NCI-H128 (cell line): ENCODE measurements around the gene LHX3.

Experiments used
- DNase-seq: peaks from one replicate; lab custom pipeline; 2025; ENCODE audit not compliant: unreplicated experiment; lab: John Stamatoyannopoulos, UW

LHX3 gene

DNA sequence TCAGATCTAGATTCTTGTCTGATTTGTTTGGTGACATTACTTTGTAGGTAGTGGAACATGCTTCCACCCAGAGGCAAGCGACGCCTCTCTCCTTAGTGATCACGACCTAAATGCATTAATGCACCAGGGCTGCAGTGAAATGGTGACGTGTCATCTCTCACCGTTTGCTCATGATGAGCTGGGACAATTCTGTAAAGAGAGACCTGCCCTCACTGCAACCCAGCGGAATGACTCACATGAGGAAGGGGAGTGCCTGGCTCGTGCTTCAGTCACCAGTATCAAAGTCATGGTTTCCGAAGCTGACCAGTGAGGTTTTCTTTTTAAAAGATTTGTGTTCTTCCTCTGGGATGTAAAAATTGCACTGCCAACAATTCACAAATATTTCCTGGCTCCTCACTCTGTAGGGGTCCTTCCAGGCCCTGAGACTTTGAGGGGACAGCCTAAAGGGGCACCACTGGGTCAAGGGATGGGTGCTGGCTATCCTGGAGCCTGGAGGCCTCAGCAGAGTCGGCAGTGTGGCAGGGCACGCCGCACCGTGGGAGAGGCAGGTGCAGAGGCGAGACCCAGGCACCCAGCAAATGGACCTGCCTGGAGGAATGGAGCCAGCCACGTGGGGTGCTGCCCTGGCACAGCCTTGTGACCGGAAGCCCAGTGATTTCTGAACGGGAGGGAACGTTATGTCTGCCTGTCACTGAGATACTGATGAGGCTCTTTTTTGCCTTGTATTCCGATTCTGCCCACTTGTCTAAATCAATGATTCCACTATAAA lies 23.4 kb upstream of the LHX3 start:
- no peak for DNase-seq

DNA sequence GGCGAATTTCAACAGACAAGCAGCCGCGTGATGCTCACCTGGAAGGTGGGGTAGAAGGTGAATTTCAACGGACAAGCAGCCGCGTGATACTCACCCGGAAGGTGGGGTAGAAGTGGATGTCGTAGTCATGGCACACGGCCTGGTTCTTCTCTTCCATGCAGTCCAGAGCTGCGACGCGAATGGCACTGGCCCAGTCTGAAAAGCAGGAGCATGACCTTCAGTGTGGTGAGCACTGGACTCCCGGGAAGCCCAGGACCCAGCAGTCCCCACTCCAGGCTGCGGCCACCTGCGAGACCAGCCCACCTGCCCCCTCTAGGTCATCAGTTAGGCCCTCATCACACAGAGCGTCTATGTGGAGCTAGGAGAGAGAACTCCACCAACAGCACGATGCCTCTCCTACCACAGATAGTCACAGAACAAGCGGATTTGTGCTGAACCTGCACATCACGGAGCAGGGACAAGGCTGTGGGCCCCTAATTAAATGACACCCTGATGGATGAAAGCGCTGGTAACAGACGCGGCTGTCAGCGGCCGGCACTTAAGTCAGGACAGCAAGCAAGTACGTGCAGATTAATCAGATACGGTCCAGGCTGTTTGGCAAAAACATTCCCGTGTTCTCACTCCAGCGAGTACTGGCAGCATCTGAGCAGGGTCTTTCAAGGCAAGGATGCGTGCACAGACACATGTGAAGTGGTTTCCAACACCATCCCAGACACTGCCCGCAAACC lies 21.9 kb upstream of the LHX3 start:
- DNase-seq, result no peak

- DNase-seq, result no peak
Measured at GRCh38 chr9:136225748-136226679, 21.1 kb upstream of the LHX3 start.

DNA sequence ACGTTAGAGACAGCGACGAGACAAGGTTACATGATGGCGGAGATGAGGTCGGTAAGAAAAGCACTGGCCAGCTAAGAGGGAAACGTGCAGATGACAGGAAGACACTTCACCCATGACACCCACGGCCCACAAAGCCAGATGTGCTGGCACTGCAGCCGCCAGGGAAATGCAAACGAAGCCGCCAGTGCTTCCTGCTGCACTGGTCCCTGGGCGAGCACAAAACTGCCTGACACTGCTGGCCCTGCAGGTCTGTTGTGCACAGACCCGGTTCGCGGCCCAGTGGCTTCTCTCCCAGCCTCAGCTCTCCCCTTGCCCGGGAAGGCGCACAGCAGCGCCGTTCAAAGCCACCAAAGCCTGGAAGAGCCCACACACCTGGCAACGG lies 20.4 kb upstream of the LHX3 start:
- DNase-seq, result no peak

GRCh38 chr9:136223871-136224640 lies 19.1 kb upstream of the LHX3 start:
- no peak for DNase-seq

GRCh38 chr9:136222906-136223285 lies 18.0 kb upstream of the LHX3 start:
- DNase-seq, result no peak

GRCh38 chr9:136222166-136222905 lies 17.4 kb upstream of the LHX3 start:
- DNase-seq, result no peak

DNA sequence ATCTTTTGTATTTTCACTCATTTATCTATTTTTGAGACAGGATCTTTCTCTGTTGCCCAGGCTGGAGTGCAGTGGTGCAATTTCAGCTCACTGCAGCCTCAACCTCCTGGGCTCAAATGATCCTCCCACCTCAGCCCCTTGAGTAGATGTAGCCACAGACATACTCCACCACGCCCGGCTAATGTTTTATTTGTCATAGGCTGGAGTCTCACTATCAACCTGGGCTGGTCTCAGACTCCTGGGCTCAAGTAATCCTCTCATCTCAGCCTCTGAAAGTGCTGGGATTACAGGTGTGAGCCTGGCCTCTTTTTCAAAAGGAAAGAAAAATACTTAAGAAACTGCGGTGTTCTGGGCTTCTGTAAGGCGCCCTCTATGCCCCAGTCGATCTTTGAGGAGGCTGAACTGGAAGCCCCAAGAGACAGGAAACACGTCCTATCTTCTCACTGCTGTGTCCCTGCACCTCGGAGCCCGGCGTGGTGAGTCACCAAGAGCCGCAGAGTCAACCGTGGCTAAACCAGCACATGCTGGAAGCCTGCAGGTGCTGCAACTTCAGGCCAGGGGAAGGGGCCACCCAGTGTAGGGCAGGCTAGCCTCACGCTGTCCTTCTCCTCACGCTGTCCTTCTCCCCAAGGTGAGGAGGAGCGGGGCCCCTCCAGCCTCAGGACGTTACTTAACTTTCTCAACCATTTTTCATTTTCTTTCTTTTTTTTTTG lies 15.2 kb upstream of the LHX3 start:
- DNase-seq, result no peak

- DNase-seq, result no peak
Measured at GRCh38 chr9:136219276-136219675, 14.3 kb upstream of the LHX3 start.

- no peak for DNase-seq
Measured at GRCh38 chr9:136218673-136219072, 13.7 kb upstream of the LHX3 start.

GRCh38 chr9:136218271-136218670 lies 13.3 kb upstream of the LHX3 start:
- DNase-seq, result no peak

- no peak for DNase-seq
Measured at GRCh38 chr9:136216541-136217244, 11.8 kb upstream of the LHX3 start.

DNA sequence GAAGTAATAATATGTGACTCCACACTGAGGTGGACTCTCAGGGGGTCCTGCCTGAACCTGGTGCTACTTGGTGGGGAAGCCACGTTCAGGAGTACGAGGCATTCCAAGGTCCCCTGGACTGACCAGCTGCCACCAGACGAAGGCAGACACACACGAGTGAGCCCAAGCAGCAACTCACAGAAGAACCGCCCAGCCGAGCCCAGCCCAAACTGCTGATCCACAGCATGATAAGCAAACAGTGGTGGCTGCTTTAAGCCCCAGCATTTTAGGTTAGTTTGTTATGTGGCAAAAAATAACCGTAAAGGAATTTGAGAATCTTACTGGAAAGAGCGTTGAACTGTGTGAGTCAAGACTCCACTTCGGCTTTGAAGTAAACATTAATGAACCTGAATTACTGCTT lies 8.8 kb upstream of the LHX3 start:
- no peak for DNase-seq

DNA sequence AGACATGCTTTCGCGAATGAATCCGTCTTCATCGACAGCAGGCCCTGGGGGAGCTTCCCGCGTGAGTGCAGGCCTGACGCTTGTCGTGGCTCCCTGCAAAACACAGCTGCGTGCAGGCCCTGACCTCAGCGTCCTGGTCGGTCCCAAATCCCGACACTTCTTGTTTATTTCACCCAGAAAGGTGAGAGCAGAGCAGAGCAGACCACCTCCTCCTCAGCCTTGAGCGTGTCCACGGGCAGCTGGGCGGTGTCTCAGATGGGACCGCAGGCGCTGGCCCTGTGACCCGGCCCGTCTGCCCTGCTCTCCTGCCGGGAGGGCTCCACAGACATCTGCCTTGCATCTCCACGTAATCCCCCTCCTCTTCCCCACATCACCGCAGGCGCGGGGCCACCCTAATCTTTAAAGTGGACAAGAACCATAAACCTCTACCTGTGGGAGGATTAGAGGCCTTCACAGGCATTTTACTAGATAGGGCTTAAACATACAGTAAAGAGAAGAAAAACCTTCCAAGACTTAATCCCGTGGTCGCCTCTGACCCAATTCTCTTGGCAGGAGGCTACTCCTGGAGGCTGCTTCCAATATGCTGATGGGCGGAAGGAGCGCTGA lies 7.5 kb upstream of the LHX3 start:
- DNase-seq, result no peak

- DNase-seq, result no peak
Measured at GRCh38 chr9:136211441-136212344, 6.8 kb upstream of the LHX3 start.

- no peak for DNase-seq
Measured at GRCh38 chr9:136211006-136211405, 6.1 kb upstream of the LHX3 start.

DNA sequence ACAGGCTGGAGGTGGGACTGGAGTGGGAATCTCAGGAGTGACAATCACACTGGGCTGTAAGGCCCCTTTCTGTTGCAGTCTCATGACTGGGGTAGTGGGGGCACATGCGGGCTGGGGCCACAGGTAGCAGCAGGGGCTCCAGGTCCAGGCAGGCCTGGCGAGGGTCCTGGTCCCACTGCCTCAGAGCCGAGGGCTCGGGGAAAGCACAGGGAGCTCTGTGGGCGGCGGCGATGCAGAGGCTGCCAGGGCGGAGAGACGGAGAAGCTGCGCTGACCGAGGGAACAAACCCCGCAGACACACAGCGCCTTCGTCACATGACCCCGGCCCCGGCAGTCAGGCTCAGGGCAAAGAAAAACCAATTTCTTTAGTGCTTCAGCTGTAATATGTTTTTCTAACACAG lies 5.3 kb upstream of the LHX3 start:
- DNase-seq, result no peak

DNA sequence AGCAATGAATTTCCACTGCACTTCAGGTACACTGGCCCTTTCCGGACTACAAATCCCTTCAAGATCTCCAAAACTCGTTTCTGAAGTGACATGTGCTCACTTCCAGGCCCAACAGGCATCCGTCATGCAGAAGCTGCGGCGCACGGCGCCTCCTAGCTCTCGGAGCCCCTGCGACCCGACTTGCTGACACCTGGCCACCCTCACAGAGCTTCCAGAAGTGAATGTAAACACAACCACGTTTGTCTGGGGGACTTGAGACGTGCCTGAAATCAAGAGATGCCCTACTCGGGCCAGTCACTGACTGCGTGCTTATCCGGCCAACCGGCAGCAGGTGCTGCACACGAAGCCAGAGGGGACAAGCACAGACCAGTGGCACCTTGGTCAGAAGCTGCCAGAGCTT lies 4.9 kb upstream of the LHX3 start:
- no peak for DNase-seq
